Caco-2 (cell line): ENCODE results near the gene CA6. TPM values are rescaled to one million over a fixed set of nuclear protein-coding genes. Genes with fewer than 3 reads are reported as not detected.

Experiments used
- BruUV-seq: library from RNA; stranded (reverse); fragments of 400-500 nt; replicated peaks from 2 replicates; lab custom pipeline; 2021; lab: Mats Ljungman, UMichigan
- CTCF ChIA-PET: fragments of 300-600 bp; sonication (Branson Sonifier 250); formaldehyde crosslinking; loops from one replicate; lab custom pipeline; 2022; ENCODE audit warnings: antibody characterized with exemption; lab: Charles Lee
- POLR2A ChIA-PET: fragments of 300-600 bp; sonication (Branson Sonifier 250); formaldehyde crosslinking; loops from one replicate; lab custom pipeline; 2022; ENCODE audit warnings: antibody characterized with exemption; lab: Charles Lee
- DNase-seq, 2 experiments: peaks; one replicate each; pipeline versions ENCODE4 v3.0.0 to v3.0.0-alpha.2; 2020 to 2022
- H3K27me3 ChIP-seq: replicated peaks from 2 replicates; pipeline ENCODE4 v1.6.0; 2011; ENCODE audit warnings: low read length; ENCODE audit not compliant: control insufficient read depth, insufficient read depth
- H3K36me3 ChIP-seq: 2 replicates; pipeline ENCODE4 v1.5.1; 2011; ENCODE audit warnings: low read length; ENCODE audit not compliant: control insufficient read depth, insufficient read depth
- H3K4me1 ChIP-seq: fragments of 250-450 bp; sonication (Bioruptor Pico); 2 replicates; pipeline ENCODE4 v1.5.1; 2020; ENCODE audit warnings: mild to moderate bottlenecking
- H3K4me3 ChIP-seq: 2 replicates; pipeline ENCODE4 v1.5.1; 2011; ENCODE audit warnings: low read depth, mild to moderate bottlenecking, control low read depth, low read length
- H3K9me3 ChIP-seq: fragments of 250-450 bp; sonication (Bioruptor Pico); 2 replicates; pipeline ENCODE4 v1.5.1; 2020; ENCODE audit warnings: mild to moderate bottlenecking, moderate library complexity
- H3K27ac Mint-ChIP-seq: one replicate; pipeline ENCODE4 v1.8.0; 2022; ENCODE audit warnings: mixed read lengths; ENCODE audit not compliant: unreplicated experiment
- H3K27me3 Mint-ChIP-seq: one replicate; pipeline ENCODE4 v1.8.0; 2022; ENCODE audit warnings: mixed read lengths; ENCODE audit not compliant: insufficient read depth, unreplicated experiment
- H3K36me3 Mint-ChIP-seq: one replicate; pipeline ENCODE4 v1.8.0; 2022; ENCODE audit warnings: mild to moderate bottlenecking, mixed read lengths; ENCODE audit not compliant: insufficient read depth, unreplicated experiment
- H3K4me1 Mint-ChIP-seq: one replicate; pipeline ENCODE4 v1.8.0; 2022; ENCODE audit warnings: low read depth, mixed read lengths; ENCODE audit not compliant: unreplicated experiment
- H3K4me3 Mint-ChIP-seq: one replicate; pipeline ENCODE4 v1.8.0; 2022; ENCODE audit warnings: mild to moderate bottlenecking, moderate library complexity, mixed read lengths; ENCODE audit not compliant: unreplicated experiment
- H3K9me3 Mint-ChIP-seq: one replicate; pipeline ENCODE4 v1.8.0; 2022; ENCODE audit warnings: mixed read lengths; ENCODE audit not compliant: unreplicated experiment
- intact Hi-C: fragments of 100-400 bp; cut with micrococcal nuclease; formaldehyde crosslinking; loops from one replicate; pipeline ENCODE4 v1.10.0; 2022; ENCODE audit not compliant: unreplicated experiment
- total RNA-seq: library from RNA; stranded (reverse); gene quantifications from 2 replicates; pipeline ENCODE4 v1.2.3, GENCODE V29; 2022
- TF ChIP-seq, protein P1 (sequence below), 2 experiments: fragments of 200-600 bp in 1 of 2; IDR thresholded peaks; 1 replicate in 1 of 2; 2 replicates in 1 of 2; pipeline versions ENCODE4 v1.5.1 to v1.8.0; 2011 to 2022; ENCODE audit warnings: antibody characterized with exemption in 1 of 2, control low read depth in 1 of 2, inconsistent platforms in 1 of 2, low read depth in 1 of 2, low read length in 1 of 2, mild to moderate bottlenecking in 1 of 2, moderate library complexity in 1 of 2; ENCODE audit not compliant: insufficient read depth in 1 of 2, severe bottlenecking in 1 of 2, unreplicated experiment in 1 of 2

CA6 gene
- total RNA-seq, 1 experiment from 2014 or later: not detected

- Histone ChIP-seq H3K4me1 (peaks cover 2% of the 10 kb centered on the region; the same call in 1 of the 2 replicates), H3K4me3 (no peak overlapping the region), H3K27me3 (no peaks in the 10 kb centered on the region), H3K36me3 (no peaks in the 10 kb centered on the region), H3K9me3 (no peaks in the 10 kb centered on the region)
- intact Hi-C loops: no loop called here
- Mint-ChIP-seq H3K4me1 (peaks cover 5% of the 10 kb centered on the region), H3K36me3 (no peaks in the 10 kb centered on the region), H3K9me3 (no peaks in the 10 kb centered on the region), H3K27me3 (no peaks in the 10 kb centered on the region), H3K4me3 (no peak overlapping the region), H3K27ac (no peak overlapping the region)
- POLR2A ChIA-PET: no interaction called here
- BruUV-seq: no TSS peak
- CTCF ChIA-PET: interaction anchor here (0.6 kb wide), 1 partner anchor 169 kb away, joined by 3 read pairs; no protein-coding TSS in a partner anchor
- DNase-seq: no peak
- TF ChIP-seq, protein P1, sequence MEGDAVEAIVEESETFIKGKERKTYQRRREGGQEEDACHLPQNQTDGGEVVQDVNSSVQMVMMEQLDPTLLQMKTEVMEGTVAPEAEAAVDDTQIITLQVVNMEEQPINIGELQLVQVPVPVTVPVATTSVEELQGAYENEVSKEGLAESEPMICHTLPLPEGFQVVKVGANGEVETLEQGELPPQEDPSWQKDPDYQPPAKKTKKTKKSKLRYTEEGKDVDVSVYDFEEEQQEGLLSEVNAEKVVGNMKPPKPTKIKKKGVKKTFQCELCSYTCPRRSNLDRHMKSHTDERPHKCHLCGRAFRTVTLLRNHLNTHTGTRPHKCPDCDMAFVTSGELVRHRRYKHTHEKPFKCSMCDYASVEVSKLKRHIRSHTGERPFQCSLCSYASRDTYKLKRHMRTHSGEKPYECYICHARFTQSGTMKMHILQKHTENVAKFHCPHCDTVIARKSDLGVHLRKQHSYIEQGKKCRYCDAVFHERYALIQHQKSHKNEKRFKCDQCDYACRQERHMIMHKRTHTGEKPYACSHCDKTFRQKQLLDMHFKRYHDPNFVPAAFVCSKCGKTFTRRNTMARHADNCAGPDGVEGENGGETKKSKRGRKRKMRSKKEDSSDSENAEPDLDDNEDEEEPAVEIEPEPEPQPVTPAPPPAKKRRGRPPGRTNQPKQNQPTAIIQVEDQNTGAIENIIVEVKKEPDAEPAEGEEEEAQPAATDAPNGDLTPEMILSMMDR (IDR thresholded peaks at IDR 0.05; ENCODE audit: insufficient read depth in 1 of 2, low read depth in 1 of 2, low read length in 1 of 2, severe bottlenecking in 1 of 2, unreplicated experiment in 1 of 2): no peak
Measured at GRCh38 chr1:9016455-9016854, 70.8 kb downstream of the CA6 start.

DNA sequence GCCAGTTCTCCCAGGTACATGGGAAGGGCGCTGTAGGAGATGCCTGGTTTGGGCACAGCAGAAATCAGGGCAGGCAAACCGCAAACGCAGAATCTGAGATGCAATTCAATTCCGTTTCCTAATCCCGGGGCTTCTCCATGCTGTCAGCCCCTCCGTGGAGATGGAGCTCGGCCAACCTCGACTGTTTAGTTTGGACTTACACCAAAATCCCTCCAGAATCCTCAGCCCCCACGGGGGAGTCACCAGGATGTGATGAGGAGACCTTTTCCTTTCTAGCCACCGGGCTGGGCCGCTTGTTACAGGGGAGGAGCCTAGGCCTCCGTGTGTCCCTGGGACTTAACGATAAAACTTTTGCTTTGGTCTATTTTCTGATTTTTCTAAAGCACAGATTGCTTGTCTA is 72.7 kb downstream of the CA6 start:
- H3K4me1 Mint-ChIP-seq: no peaks in the 10 kb centered on the region
- Histone ChIP-seq H3K36me3 (no peaks in the 10 kb centered on the region), H3K4me3 (no peak overlapping the region), H3K27me3 (no peaks in the 10 kb centered on the region), H3K9me3 (no peaks in the 10 kb centered on the region), H3K4me1 (peaks cover 17% of the 10 kb centered on the region)
- no TSS peak for BruUV-seq
- no peak overlapping the region for H3K4me3 Mint-ChIP-seq
- ChIA-PET CTCF (no interaction called here), POLR2A (no interaction called here)
- H3K27ac Mint-ChIP-seq: no peak overlapping the region
- TF ChIP-seq, protein P1 (IDR thresholded peaks at IDR 0.05; ENCODE audit: insufficient read depth in 1 of 2, low read depth in 1 of 2, low read length in 1 of 2, severe bottlenecking in 1 of 2, unreplicated experiment in 1 of 2): no peak
- intact Hi-C loops: no loop called here
- no peak for DNase-seq
- no peaks in the 10 kb centered on the region for H3K36me3 Mint-ChIP-seq
- no peaks in the 10 kb centered on the region for H3K27me3 Mint-ChIP-seq
- H3K9me3 Mint-ChIP-seq: no peaks in the 10 kb centered on the region

DNA sequence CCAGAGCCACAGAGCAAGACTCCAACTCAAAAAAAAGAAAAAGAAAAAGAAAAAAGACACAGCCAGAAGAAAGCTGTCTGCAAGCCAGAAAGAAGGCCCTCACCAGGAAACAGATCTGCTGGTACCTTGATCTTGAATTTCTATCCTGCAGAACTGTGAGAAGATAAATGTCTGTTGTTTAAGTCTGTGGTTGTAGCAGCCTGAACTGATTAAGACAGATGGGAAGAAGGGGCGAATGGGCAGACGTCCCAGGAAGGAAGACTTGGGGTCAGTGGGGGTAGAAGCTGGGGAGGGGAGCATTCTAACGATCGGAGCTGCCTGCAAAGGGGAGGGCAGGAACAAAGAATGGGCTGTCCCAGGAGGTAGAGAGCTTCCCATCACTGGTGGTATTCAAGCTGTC is 74.2 kb downstream of the CA6 start:
- TF ChIP-seq, protein P1 (IDR thresholded peaks at IDR 0.05; ENCODE audit: insufficient read depth in 1 of 2, low read depth in 1 of 2, low read length in 1 of 2, severe bottlenecking in 1 of 2, unreplicated experiment in 1 of 2): no peak
- no peaks in the 10 kb centered on the region for H3K27me3 ChIP-seq
- no peaks in the 10 kb centered on the region for H3K9me3 Mint-ChIP-seq
- no peaks in the 10 kb centered on the region for H3K36me3 Mint-ChIP-seq
- intact Hi-C loops: no loop called here
- no peak overlapping the region for H3K4me3 ChIP-seq
- no peak overlapping the region for H3K27ac Mint-ChIP-seq
- ChIA-PET CTCF (interaction anchor here (0.6 kb wide), 1 partner anchor 15 kb away, joined by 3 read pairs; no protein-coding TSS in a partner anchor), POLR2A (no interaction called here)
- no peak overlapping the region for H3K4me3 Mint-ChIP-seq
- no peaks in the 10 kb centered on the region for H3K27me3 Mint-ChIP-seq
- no TSS peak for BruUV-seq
- H3K4me1 ChIP-seq: peaks cover 25% of the 10 kb centered on the region
- no peaks in the 10 kb centered on the region for H3K36me3 ChIP-seq
- H3K4me1 Mint-ChIP-seq: no peaks in the 10 kb centered on the region
- no peak for DNase-seq
- no peaks in the 10 kb centered on the region for H3K9me3 ChIP-seq
